GM23338 (cell line): ENCODE results near the gene SHCBP1L.

Source experiments
- CREB1 ChIP-seq: fragments of 250-450 bp; sonication (Bioruptor Pico); IDR thresholded peaks from 2 replicates; pipeline ENCODE4 v1.5.0; 2020; ENCODE audit warnings: low read depth, mild to moderate bottlenecking, moderate library complexity
- CTCF ChIP-seq, 2 experiments: fragments of 200-600 bp in 1 of 2; sonication (generic) in 1 of 2; conservative IDR thresholded peaks; 2 replicates each; pipeline versions ENCODE4 v1.5.1 to v1.6.1; 2016 to 2017; ENCODE audit warnings: antibody characterized with exemption in 2 of 2, low read depth in 2 of 2, mild to moderate bottlenecking in 2 of 2, moderate library complexity in 1 of 2
- EZH2 ChIP-seq: fragments of 200-600 bp; sonication (generic); IDR thresholded peaks from one replicate; pipeline ENCODE4 v1.8.0; 2017; ENCODE audit warnings: antibody characterized with exemption, mild to moderate bottlenecking, low read depth; ENCODE audit not compliant: unreplicated experiment
- REST ChIP-seq: IDR thresholded peaks from one replicate; pipeline ENCODE4 v1.6.1; 2018; ENCODE audit warnings: antibody characterized with exemption; ENCODE audit not compliant: unreplicated experiment

- TF ChIP-seq CTCF (conservative IDR thresholded peaks at IDR 0.05; ENCODE audit: low read depth in 2 of 2) (no peak), EZH2 (no peak), REST (no peak), CREB1 (CRISPR knock-in tag) (no peak)
These were observed 17.2 kb downstream of the SHCBP1L start for GRCh38 chr1:182935716-182936115.
